MM.1S (cell line): ENCODE data around the gene LAGE3.

Experiments
- EZH2 ChIP-seq: fragments of 300-600 bp; sonication (generic); optimal IDR thresholded peaks from 2 replicates; pipeline ENCODE3; 2017; ENCODE audit warnings: low read depth, mild to moderate bottlenecking, antibody characterized with exemption, low read length, mixed read lengths
- EZH2phosphoT487 ChIP-seq: fragments of 300-600 bp; sonication (generic); IDR thresholded peaks from 2 replicates; pipeline ENCODE4 v1.6.1; 2018; ENCODE audit warnings: antibody characterized with exemption, low read length
- TF ChIP-seq, protein P1 (sequence below): fragments of 300-600 bp; sonication (generic); IDR thresholded peaks from 2 replicates; pipeline ENCODE4 v1.5.1; 2016; ENCODE audit warnings: antibody characterized with exemption, low read length, mixed read lengths

DNA sequence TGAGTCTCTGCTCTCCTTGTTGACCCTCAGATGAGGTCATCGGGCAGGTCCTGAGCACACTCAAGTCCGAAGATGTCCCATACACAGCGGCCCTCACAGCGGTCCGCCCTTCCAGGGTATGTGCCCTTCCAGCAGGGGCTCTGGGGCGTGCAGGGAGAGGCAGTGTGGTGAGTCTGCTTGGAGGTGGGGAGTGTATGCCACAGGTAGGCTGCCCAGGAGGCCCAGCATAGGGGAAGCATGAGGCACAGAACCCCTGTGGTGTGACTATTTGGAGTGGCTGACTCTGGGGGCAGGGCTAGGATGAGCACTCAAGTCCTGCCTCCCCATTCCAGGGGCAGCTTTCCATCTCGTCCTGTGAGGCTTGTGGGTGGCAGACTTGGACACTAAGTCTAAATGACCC lies 45.5 kb downstream of the LAGE3 start:
- TF ChIP-seq, protein P1, sequence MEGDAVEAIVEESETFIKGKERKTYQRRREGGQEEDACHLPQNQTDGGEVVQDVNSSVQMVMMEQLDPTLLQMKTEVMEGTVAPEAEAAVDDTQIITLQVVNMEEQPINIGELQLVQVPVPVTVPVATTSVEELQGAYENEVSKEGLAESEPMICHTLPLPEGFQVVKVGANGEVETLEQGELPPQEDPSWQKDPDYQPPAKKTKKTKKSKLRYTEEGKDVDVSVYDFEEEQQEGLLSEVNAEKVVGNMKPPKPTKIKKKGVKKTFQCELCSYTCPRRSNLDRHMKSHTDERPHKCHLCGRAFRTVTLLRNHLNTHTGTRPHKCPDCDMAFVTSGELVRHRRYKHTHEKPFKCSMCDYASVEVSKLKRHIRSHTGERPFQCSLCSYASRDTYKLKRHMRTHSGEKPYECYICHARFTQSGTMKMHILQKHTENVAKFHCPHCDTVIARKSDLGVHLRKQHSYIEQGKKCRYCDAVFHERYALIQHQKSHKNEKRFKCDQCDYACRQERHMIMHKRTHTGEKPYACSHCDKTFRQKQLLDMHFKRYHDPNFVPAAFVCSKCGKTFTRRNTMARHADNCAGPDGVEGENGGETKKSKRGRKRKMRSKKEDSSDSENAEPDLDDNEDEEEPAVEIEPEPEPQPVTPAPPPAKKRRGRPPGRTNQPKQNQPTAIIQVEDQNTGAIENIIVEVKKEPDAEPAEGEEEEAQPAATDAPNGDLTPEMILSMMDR, result no peak
- no peak for TF ChIP-seq EZH2phosphoT487
- TF ChIP-seq EZH2, result no peak
